Lung (tissue), 12 donors: Measurements from ENCODE around the gene SIGLEC8. TPM values are rescaled to one million over a fixed set of nuclear protein-coding genes. Genes with fewer than 3 reads are reported as not detected.

Source experiments
- ATAC-seq: fragments of 200-7000 bp; cut with Tn5 transposase; one replicate; pipeline ENCODE4 v1.9.1; 2020; ENCODE audit warnings: moderate number of reproducible peaks; ENCODE audit not compliant: insufficient read depth, low FRiP score
- DNase-seq, 3 donors: peaks; one replicate each; pipeline ENCODE4 v3.0.0-alpha.2; 2013 to 2017
- H3K27ac ChIP-seq, 2 donors: one replicate each; pipeline ENCODE4 v1.5.1; 2013; ENCODE audit warnings: mild to moderate bottlenecking in 2 of 2, moderate library complexity in 2 of 2, control low read depth in 1 of 2, inconsistent platforms in 1 of 2, low read depth in 1 of 2, low read length in 1 of 2
- H3K27me3 ChIP-seq, 3 donors: one replicate each; pipeline ENCODE4 v1.5.1; 2013; ENCODE audit warnings: low read length in 2 of 3; ENCODE audit not compliant: control insufficient read depth in 3 of 3, insufficient read depth in 3 of 3
- H3K36me3 ChIP-seq, 4 donors: one replicate each; pipeline ENCODE4 v1.5.1; 2013; ENCODE audit warnings: low read length in 4 of 4, mild to moderate bottlenecking in 1 of 4, moderate library complexity in 1 of 4; ENCODE audit not compliant: control insufficient read depth in 4 of 4, insufficient read depth in 4 of 4
- H3K4me1 ChIP-seq, 5 donors: one replicate each; pipeline ENCODE4 v1.5.1; 2013; ENCODE audit warnings: low read length in 5 of 5, mild to moderate bottlenecking in 2 of 5, moderate library complexity in 1 of 5; ENCODE audit not compliant: control insufficient read depth in 5 of 5, insufficient read depth in 5 of 5
- H3K4me3 ChIP-seq: one replicate; pipeline ENCODE4 v1.5.1; 2013; ENCODE audit warnings: mild to moderate bottlenecking, control low read depth, moderate library complexity
- H3K9ac ChIP-seq, 2 donors: one replicate each; pipeline ENCODE4 v1.5.1; 2013; ENCODE audit warnings: low read length in 2 of 2, control low read depth in 1 of 2; ENCODE audit not compliant: insufficient read depth in 1 of 2
- H3K9me3 ChIP-seq, 4 donors: one replicate each; pipeline ENCODE4 v1.5.1; 2013; ENCODE audit warnings: low read length in 3 of 4, mild to moderate bottlenecking in 1 of 4, moderate library complexity in 1 of 4; ENCODE audit not compliant: control insufficient read depth in 4 of 4, insufficient read depth in 3 of 4
- WGBS, 2 donors: extraction: QIAGEN DNeasy Blood & Tissue Kit; methylation state at CpG; one replicate each; pipeline ENCODE4 v1.1.7; 2013; 5-methylcytosine and 5-hydroxymethylcytosine counted together
- polyA plus RNA-seq, 2 donors: library from polyadenylated mRNA; stranded (reverse); fragments of 200-250 nt; gene quantifications; one replicate each; pipeline ENCODE4 v1.2.1, GENCODE V29; 2013
- total RNA-seq, 2 donors: library from RNA; depleted of rRNA in 1 of 2; stranded (reverse); fragments of >200 nt in 1 of 2; gene quantifications; one replicate each; pipeline ENCODE4 v1.2.1, GENCODE V29; 2014 to 2021
- TF ChIP-seq, protein P1 (sequence below): IDR thresholded peaks from 2 replicates; pipeline ENCODE4 v1.5.1; 2012; ENCODE audit warnings: mild to moderate bottlenecking; ENCODE audit errors: control extremely low read depth, extremely low read depth
- donor health status: control.
- donor health status: control.
- donor health status: Bipolar disorder and iron deficiency.
- donor health status: healthy.
- donor health status: DM: yes; HTN: yes; CAD: no.

SIGLEC8 gene
- total and polyA plus RNA-seq, 4 donors = 0.22 to 0.77 (median 0.31) TPM

DNA sequence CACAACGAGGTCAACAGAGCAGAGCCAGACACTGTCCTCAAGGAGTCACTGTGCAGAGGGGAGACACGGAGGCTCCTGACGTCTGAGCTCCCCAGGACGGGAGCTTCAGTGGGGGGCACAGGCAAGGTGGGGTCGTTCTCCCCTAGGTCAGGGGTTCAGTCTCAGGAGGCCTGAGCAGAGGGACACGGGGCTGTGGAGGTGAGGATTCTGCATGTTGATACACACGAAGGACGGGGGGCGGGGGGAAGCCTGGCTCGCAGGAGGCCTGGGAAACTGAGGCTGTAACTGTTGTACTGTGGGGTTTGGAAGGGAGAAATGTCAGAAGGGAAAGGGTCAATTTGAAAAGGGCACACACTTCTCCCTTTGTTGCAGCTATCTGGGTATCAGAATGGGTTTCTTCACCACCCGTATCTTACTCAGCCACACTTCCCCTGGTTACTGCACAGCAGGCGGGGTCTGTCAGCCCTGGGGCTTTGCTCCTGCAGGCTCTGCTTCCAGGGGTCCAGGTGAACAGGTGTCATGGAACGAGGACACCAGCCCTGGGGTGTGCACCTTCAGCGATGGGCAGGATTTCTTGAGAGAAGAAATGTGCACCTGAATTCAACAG, 748 bp upstream of the SIGLEC8 start:
- Histone ChIP-seq H3K27ac (no peak overlapping the region), H3K36me3 (no peaks in the 10 kb centered on the region), H3K27me3 (peaks cover 0 to 14% (median 4%) of the 10 kb centered on the region in 3 donors), H3K4me3 (no peak overlapping the region), H3K4me1 (no peaks in the 10 kb centered on the region), H3K9me3 (peaks cover 0 to 2% (median 0%) of the 10 kb centered on the region in 4 donors), H3K9ac (no peak overlapping the region)
- no peak for DNase-seq
- TF ChIP-seq, protein P1, sequence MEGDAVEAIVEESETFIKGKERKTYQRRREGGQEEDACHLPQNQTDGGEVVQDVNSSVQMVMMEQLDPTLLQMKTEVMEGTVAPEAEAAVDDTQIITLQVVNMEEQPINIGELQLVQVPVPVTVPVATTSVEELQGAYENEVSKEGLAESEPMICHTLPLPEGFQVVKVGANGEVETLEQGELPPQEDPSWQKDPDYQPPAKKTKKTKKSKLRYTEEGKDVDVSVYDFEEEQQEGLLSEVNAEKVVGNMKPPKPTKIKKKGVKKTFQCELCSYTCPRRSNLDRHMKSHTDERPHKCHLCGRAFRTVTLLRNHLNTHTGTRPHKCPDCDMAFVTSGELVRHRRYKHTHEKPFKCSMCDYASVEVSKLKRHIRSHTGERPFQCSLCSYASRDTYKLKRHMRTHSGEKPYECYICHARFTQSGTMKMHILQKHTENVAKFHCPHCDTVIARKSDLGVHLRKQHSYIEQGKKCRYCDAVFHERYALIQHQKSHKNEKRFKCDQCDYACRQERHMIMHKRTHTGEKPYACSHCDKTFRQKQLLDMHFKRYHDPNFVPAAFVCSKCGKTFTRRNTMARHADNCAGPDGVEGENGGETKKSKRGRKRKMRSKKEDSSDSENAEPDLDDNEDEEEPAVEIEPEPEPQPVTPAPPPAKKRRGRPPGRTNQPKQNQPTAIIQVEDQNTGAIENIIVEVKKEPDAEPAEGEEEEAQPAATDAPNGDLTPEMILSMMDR = no peak
- WGBS, 2 donors = 73 to 76% methylated on average over 14 of the region's 14 CpGs
- ATAC-seq = no peak

DNA sequence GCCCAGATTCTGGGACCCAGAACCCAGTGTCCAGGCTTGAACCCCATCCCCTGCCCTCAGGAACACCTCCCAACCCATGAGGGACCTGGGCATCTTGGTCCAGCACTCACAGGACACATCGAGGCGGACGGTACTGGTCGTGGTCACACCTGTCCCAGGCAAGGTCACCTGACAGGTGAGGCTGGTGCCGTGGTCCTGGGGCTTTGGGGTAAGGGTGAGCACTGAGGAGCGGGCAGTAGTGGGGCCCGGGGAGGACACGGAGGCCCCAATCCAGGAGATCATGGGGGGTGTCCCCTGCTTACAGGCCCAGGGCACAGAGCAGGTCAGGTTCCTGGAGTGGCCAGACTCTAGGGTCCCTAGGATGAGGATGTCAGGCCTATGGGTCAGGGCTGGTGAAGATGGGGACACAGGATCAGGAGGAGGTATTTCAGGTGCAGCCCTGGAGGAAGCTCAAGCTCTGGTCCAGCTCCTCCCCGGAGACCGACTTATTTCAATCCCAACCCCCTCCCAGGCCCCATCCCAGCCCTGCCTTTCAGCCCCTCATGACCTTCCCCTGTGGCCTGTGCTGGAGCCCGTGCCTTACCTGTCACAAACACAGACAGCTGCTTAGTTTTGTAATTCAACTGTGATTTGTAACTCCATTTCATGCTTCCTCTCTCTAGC, 772 bp downstream of the SIGLEC8 start:
- ATAC-seq (no peak), DNase-seq (no peak)
- 82 to 85% methylated on average over 11 of the region's 11 CpGs for WGBS, 2 donors

DNA sequence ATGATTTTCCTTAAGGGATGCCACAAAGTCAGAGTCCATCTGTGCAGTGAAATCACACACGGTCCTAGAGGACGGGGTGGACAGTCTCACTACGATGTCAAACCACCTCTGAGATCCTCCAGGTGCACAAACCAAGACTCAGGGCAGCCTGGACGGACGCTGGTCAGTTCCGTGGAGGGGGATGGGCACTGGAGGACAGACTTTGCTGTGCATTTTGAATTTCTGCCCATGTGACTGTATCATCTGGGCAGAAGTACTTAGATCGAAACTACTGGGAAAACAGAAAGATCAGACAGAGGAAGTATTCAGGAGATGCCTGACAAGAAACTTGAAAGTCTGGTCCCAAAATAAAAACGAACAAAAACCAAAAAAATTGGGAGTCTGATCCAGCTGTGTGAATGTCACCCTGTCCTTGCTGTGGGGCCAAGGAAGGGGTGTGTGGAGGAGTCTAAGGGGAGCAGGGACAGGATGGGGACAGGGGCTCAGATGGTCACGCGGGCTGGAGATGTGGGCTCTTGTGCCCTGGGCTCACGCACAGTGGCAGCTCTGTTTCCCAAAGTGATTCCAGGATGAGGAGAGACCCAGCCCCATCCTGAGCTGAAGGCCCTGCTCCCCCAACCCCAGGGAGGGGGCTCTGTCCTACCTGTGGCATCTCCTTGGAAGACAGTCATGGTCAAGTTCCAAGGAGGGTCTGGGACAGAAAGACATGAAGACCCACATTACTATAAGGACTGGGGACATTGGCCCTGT, 1.5 kb downstream of the SIGLEC8 start:
- 71 to 78% methylated on average over 9 to 11 of the region's 11 CpGs for WGBS, 2 donors
- Histone ChIP-seq H3K9me3 (peaks cover 0 to 2% (median 0%) of the 10 kb centered on the region in 4 donors), H3K9ac (no peak overlapping the region), H3K27ac (no peak overlapping the region), H3K4me1 (no peaks in the 10 kb centered on the region), H3K27me3 (peaks cover 0 to 5% (median 4%) of the 10 kb centered on the region in 3 donors), H3K36me3 (no peaks in the 10 kb centered on the region), H3K4me3 (no peak overlapping the region)
- DNase-seq (no peak), ATAC-seq (no peak)
- TF ChIP-seq, protein P1 = no peak

More for the DNA sequence above, 772 bp downstream of the SIGLEC8 start:
- H3K36me3 ChIP-seq = no peaks in the 10 kb centered on the region
- peaks cover 0 to 8% (median 4%) of the 10 kb centered on the region in 3 donors for H3K27me3 ChIP-seq
- no peaks in the 10 kb centered on the region for H3K4me1 ChIP-seq
- H3K27ac ChIP-seq = no peak overlapping the region
- H3K9me3 ChIP-seq = peaks cover 0 to 2% (median 0%) of the 10 kb centered on the region in 4 donors
- TF ChIP-seq, protein P1 = no peak
- no peak overlapping the region for H3K4me3 ChIP-seq
- no peak overlapping the region for H3K9ac ChIP-seq
